H9 (cell line): ENCODE results near the gene KRTAP9-3. TPM values are rescaled to one million over a fixed set of nuclear protein-coding genes. Genes with fewer than 3 reads are reported as not detected.
A peak's percentile ranks its signal among the peaks of the same experiment; 100 is the strongest.

ENCODE experiments used
- DNase-seq: peaks from one replicate; pipeline ENCODE4 v3.0.0-alpha.2; 2017
- H2AFZ ChIP-seq: one replicate; pipeline ENCODE4 v1.6.1; 2013; ENCODE audit warnings: mild to moderate bottlenecking, low read length, control low read depth, moderate library complexity
- H2AK5ac ChIP-seq: 2 replicates; pipeline ENCODE4 v1.6.1; 2013; ENCODE audit warnings: low read length, control low read depth, mixed read lengths; ENCODE audit not compliant: insufficient read length
- H2BK120ac ChIP-seq: one replicate; pipeline ENCODE4 v1.6.1; 2013; ENCODE audit warnings: low read depth, mild to moderate bottlenecking, low read length, control low read depth, inconsistent platforms; ENCODE audit not compliant: poor library complexity, severe bottlenecking
- H2BK12ac ChIP-seq: 2 replicates; pipeline ENCODE4 v1.6.1; 2013; ENCODE audit warnings: low read length, control low read depth, mixed read lengths, low read depth; ENCODE audit not compliant: insufficient read length
- H2BK15ac ChIP-seq: 2 replicates; pipeline ENCODE4 v1.6.1; 2013; ENCODE audit warnings: low read depth, low read length, control low read depth
- H2BK20ac ChIP-seq: one replicate; pipeline ENCODE4 v1.6.1; 2013; ENCODE audit warnings: low read depth, mild to moderate bottlenecking, low read length, control low read depth, inconsistent platforms; ENCODE audit not compliant: poor library complexity, severe bottlenecking
- H2BK5ac ChIP-seq: 2 replicates; pipeline ENCODE4 v1.6.1; 2013; ENCODE audit warnings: low read length, control low read depth, mixed read lengths; ENCODE audit not compliant: insufficient read length
- H3K14ac ChIP-seq: 2 replicates; pipeline ENCODE4 v1.6.1; 2013; ENCODE audit warnings: low read length, control low read depth; ENCODE audit not compliant: insufficient read depth
- H3K18ac ChIP-seq: 2 replicates; pipeline ENCODE4 v1.6.1; 2013; ENCODE audit warnings: low read depth, mild to moderate bottlenecking, mixed read lengths, low read length, control low read depth; ENCODE audit not compliant: insufficient read length
- H3K23ac ChIP-seq: 2 replicates; pipeline ENCODE4 v1.6.1; 2013; ENCODE audit warnings: low read length, control low read depth, mixed read lengths, low read depth; ENCODE audit not compliant: insufficient read length
- H3K23me2 ChIP-seq: 2 replicates; pipeline ENCODE4 v1.6.1; 2013; ENCODE audit warnings: low read depth, mild to moderate bottlenecking, mixed read lengths, low read length, control low read depth; ENCODE audit not compliant: insufficient read length, poor library complexity, severe bottlenecking
- H3K27ac ChIP-seq: 2 replicates; pipeline ENCODE4 v1.5.1; 2013; ENCODE audit warnings: low read length, control low read depth, mixed read lengths, low read depth; ENCODE audit not compliant: insufficient read length
- H3K27me3 ChIP-seq: 2 replicates; pipeline ENCODE4 v1.6.1; 2013; ENCODE audit warnings: low read length, control low read depth, inconsistent platforms; ENCODE audit not compliant: insufficient read depth
- H3K4ac ChIP-seq: 2 replicates; pipeline ENCODE4 v1.6.1; 2013; ENCODE audit warnings: low read depth, mild to moderate bottlenecking, control low read depth, inconsistent platforms, low read length, moderate library complexity
- H3K4me1 ChIP-seq: 2 replicates; pipeline ENCODE4 v1.6.1; 2013; ENCODE audit warnings: low read length, control low read depth, inconsistent platforms; ENCODE audit not compliant: insufficient read depth
- H3K4me2 ChIP-seq: 2 replicates; pipeline ENCODE4 v1.6.1; 2013; ENCODE audit warnings: low read length, control low read depth, mixed read lengths; ENCODE audit not compliant: insufficient read length, insufficient read depth
- H3K56ac ChIP-seq: 2 replicates; pipeline ENCODE4 v1.6.1; 2013; ENCODE audit warnings: low read depth, mild to moderate bottlenecking, mixed read lengths, low read length, control low read depth; ENCODE audit not compliant: insufficient read length
- H3K79me1 ChIP-seq: 2 replicates; pipeline ENCODE4 v1.6.1; 2013; ENCODE audit warnings: low read depth, mild to moderate bottlenecking, moderate library complexity, low read length, control low read depth, inconsistent platforms; ENCODE audit not compliant: insufficient read depth, poor library complexity, severe bottlenecking
- H3K79me2 ChIP-seq: 2 replicates; pipeline ENCODE4 v1.6.1; 2013; ENCODE audit warnings: low read length, control low read depth, inconsistent platforms; ENCODE audit not compliant: insufficient read depth
- H3K9ac ChIP-seq: 2 replicates; pipeline ENCODE4 v1.6.1; 2013; ENCODE audit warnings: low read length, control low read depth, mixed read lengths; ENCODE audit not compliant: insufficient read length; ENCODE audit errors: extremely low read depth
- H3K9me3 ChIP-seq: one replicate; pipeline ENCODE4 v1.6.1; 2013; ENCODE audit warnings: low read depth, low read length, inconsistent platforms; ENCODE audit not compliant: control insufficient read depth
- H3T11ph ChIP-seq: one replicate; pipeline ENCODE4 v1.6.1; 2013; ENCODE audit warnings: mild to moderate bottlenecking, low read length, control low read depth, inconsistent platforms
- H4K20me1 ChIP-seq: one replicate; pipeline ENCODE4 v1.6.1; 2013; ENCODE audit not compliant: control insufficient read depth, insufficient read length, insufficient read depth
- H4K5ac ChIP-seq: 2 replicates; pipeline ENCODE4 v1.6.1; 2013; ENCODE audit warnings: low read depth, mild to moderate bottlenecking, mixed read lengths, low read length, control low read depth; ENCODE audit not compliant: insufficient read length
- H4K8ac ChIP-seq: replicated peaks from 2 replicates; pipeline ENCODE4 v1.6.1; 2013; ENCODE audit warnings: low read length, control low read depth, mixed read lengths, low read depth; ENCODE audit not compliant: insufficient read length
- H4K91ac ChIP-seq: 2 replicates; pipeline ENCODE4 v1.6.1; 2013; ENCODE audit warnings: low read depth, mild to moderate bottlenecking, moderate library complexity, mixed read lengths, low read length, control low read depth; ENCODE audit not compliant: insufficient read length
- H3K27ac Mint-ChIP-seq, 3 experiments: 2 replicates in 2 of 3; 3 replicates in 1 of 3; pipeline ENCODE4 v1.8.0; 2020 to 2021; ENCODE audit warnings: mixed read lengths in 3 of 3, mild to moderate bottlenecking in 1 of 3, moderate library complexity in 1 of 3
- H3K27me3 Mint-ChIP-seq: 2 replicates; pipeline ENCODE4 v1.8.0; 2021; ENCODE audit warnings: low read depth, mild to moderate bottlenecking, moderate library complexity, mixed read lengths
- H3K36me3 Mint-ChIP-seq, 3 experiments: 2 replicates in 2 of 3; 3 replicates in 1 of 3; pipeline ENCODE4 v1.8.0; 2020 to 2021; ENCODE audit warnings: low read depth in 3 of 3, mixed read lengths in 3 of 3; ENCODE audit not compliant: insufficient read depth in 1 of 3
- H3K4me1 Mint-ChIP-seq, 2 experiments: 2 replicates each; pipeline ENCODE4 v1.8.0; 2020; ENCODE audit warnings: mixed read lengths in 2 of 2
- H3K4me3 Mint-ChIP-seq, 2 experiments: 2 replicates in 1 of 2; 3 replicates in 1 of 2; pipeline ENCODE4 v1.8.0; 2020 to 2021; ENCODE audit warnings: mild to moderate bottlenecking in 2 of 2, mixed read lengths in 2 of 2, moderate library complexity in 1 of 2
- H3K9me3 Mint-ChIP-seq, 2 experiments: 2 replicates in 1 of 2; 3 replicates in 1 of 2; pipeline ENCODE4 v1.8.0; 2020; ENCODE audit warnings: mild to moderate bottlenecking in 2 of 2, mixed read lengths in 2 of 2, moderate library complexity in 1 of 2
- WGBS: extraction: QIAGEN DNeasy Blood & Tissue Kit; methylation state at CpG from one replicate; pipeline ENCODE4 v1.1.7; 2013; ENCODE audit warnings: missing lambda C conversion rate, low lambda C conversion rate, mixed read lengths; ENCODE audit not compliant: insufficient read length; ENCODE audit errors: extremely low coverage; 5-methylcytosine and 5-hydroxymethylcytosine counted together
- total RNA-seq: library from RNA; stranded (reverse); gene quantifications from 2 replicates; pipeline ENCODE4 v1.2.1, GENCODE V29; 2021
- TF ChIP-seq, protein P1 (sequence below): fragments of 200-600 bp; sonication (generic); conservative IDR thresholded peaks from 3 replicates; pipeline ENCODE4 v1.8.0; 2021; ENCODE audit warnings: antibody characterized with exemption, mild to moderate bottlenecking

Gene KRTAP9-3
- total RNA-seq, 1 experiment from 2014 or later: not detected

DNA sequence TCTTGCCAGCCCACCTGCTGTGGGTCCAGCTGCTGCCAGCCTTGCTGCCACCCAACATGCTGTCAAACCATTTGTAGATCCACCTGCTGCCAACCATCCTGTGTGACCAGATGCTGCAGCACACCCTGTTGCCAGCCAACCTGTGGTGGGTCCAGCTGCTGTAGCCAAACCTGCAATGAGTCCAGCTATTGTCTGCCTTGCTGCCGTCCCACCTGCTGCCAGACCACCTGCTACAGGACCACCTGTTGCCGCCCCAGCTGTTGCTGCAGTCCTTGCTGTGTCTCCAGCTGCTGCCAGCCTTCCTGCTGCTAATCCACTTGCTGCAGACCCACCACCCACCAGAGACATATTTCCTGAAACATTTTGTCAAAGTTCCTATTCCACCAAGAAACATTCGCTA, 41.9 kb upstream of the KRTAP9-3 start:
- H3K27me3 ChIP-seq: no peaks in the 10 kb centered on the region
- Mint-ChIP-seq H3K27ac (no peak overlapping the region), H3K4me3 (no peak overlapping the region), H3K9me3 (peaks cover 4 to 7% of the 10 kb centered on the region in 2 experiments; a peak in 4 of 5 replicates), H3K36me3 (0 out of 7 replicates have a peak, but pooled peaks cover 0 to 3% (median 0%) of the 10 kb centered on the region in 3 experiments), H3K4me1 (peaks cover 3 to 7% of the 10 kb centered on the region in 2 experiments; a peak in 2 of 4 replicates), H3K27me3 (peaks cover 2% of the 10 kb centered on the region)
- H3K4me2 ChIP-seq: no peak overlapping the region
- H4K5ac ChIP-seq: no peak overlapping the region
- H4K91ac ChIP-seq: no peak overlapping the region
- H2BK12ac ChIP-seq: no peak overlapping the region
- no peak overlapping the region for H2AFZ ChIP-seq
- H3K79me1 ChIP-seq: no peaks in the 10 kb centered on the region
- no peak for DNase-seq
- no peak overlapping the region for H3K4ac ChIP-seq
- no peaks in the 10 kb centered on the region for H3K79me2 ChIP-seq
- no peak overlapping the region for H3K56ac ChIP-seq
- H3K23me2 ChIP-seq: no peaks in the 10 kb centered on the region
- no peaks in the 10 kb centered on the region for H3K9me3 ChIP-seq
- H2BK15ac ChIP-seq: no peak overlapping the region
- no peaks in the 10 kb centered on the region for H4K20me1 ChIP-seq
- H3T11ph ChIP-seq: no peak overlapping the region
- peak overlapping the region; percentile 51; the same call in 1 of the 2 replicates for H3K14ac ChIP-seq
- no peak overlapping the region for H2BK5ac ChIP-seq
- H2BK20ac ChIP-seq: no peak overlapping the region
- TF ChIP-seq, protein P1, sequence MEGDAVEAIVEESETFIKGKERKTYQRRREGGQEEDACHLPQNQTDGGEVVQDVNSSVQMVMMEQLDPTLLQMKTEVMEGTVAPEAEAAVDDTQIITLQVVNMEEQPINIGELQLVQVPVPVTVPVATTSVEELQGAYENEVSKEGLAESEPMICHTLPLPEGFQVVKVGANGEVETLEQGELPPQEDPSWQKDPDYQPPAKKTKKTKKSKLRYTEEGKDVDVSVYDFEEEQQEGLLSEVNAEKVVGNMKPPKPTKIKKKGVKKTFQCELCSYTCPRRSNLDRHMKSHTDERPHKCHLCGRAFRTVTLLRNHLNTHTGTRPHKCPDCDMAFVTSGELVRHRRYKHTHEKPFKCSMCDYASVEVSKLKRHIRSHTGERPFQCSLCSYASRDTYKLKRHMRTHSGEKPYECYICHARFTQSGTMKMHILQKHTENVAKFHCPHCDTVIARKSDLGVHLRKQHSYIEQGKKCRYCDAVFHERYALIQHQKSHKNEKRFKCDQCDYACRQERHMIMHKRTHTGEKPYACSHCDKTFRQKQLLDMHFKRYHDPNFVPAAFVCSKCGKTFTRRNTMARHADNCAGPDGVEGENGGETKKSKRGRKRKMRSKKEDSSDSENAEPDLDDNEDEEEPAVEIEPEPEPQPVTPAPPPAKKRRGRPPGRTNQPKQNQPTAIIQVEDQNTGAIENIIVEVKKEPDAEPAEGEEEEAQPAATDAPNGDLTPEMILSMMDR: no peak
- no CpG with 5 or more reads among the region's 3 CpGs for WGBS
- no peaks in the 10 kb centered on the region for H3K4me1 ChIP-seq
- no peak overlapping the region for H3K9ac ChIP-seq
- H3K27ac ChIP-seq: no peak overlapping the region
- no peak overlapping the region for H4K8ac ChIP-seq
- no peak overlapping the region for H3K23ac ChIP-seq
- H3K18ac ChIP-seq: no peak overlapping the region
- no peak overlapping the region for H2BK120ac ChIP-seq
- H2AK5ac ChIP-seq: no peak overlapping the region
